Adrenal gland (tissue), 12 donors: ENCODE results near the gene HGS. TPM values are rescaled to one million over a fixed set of nuclear protein-coding genes. Genes with fewer than 3 reads are reported as not detected.

ENCODE experiments used
- DNase-seq, 7 donors: peaks; one replicate each; pipeline ENCODE4 v3.0.0-alpha.2; 2019 to 2020
- H3K27ac ChIP-seq, 5 donors: fragments of 200-600 bp; sonication (generic) in 4 of 5; 1 replicate in 3 of 5; 2 replicates in 2 of 5; pipeline versions ENCODE4 v1.5.1 to v1.8.0; 2016 to 2020; ENCODE audit warnings: mild to moderate bottlenecking in 1 of 5
- H3K27me3 ChIP-seq: fragments of 200-600 bp; 2 replicates; pipeline ENCODE4 v1.8.0; 2021
- H3K36me3 ChIP-seq, 2 donors: fragments of 200-600 bp; replicated peaks in 1 of 2; 1 replicate in 1 of 2; 2 replicates in 1 of 2; pipeline versions ENCODE4 v1.5.1 to v1.8.0; 2018 to 2022
- H3K4me1 ChIP-seq, 2 donors: fragments of 200-600 bp; replicated peaks in 1 of 2; 1 replicate in 1 of 2; 2 replicates in 1 of 2; pipeline versions ENCODE4 v1.5.1 to v1.8.0; 2018 to 2021
- H3K4me3 ChIP-seq, 4 donors: fragments of 200-600 bp; sonication (generic) in 3 of 4; one replicate each; pipeline ENCODE4 v1.5.1; 2016 to 2018
- H3K9me3 ChIP-seq, 3 donors: fragments of 200-600 bp; sonication (generic) in 1 of 3; replicated peaks in 1 of 3; 1 replicate in 2 of 3; 2 replicates in 1 of 3; pipeline versions ENCODE4 v1.5.1 to v1.8.0; 2016 to 2021
- CTCF ChIP-seq, 6 experiments: fragments of 450-650 bp in 4 of 6; fragments of 200-600 bp in 2 of 6; sonication (generic) in 1 of 6; IDR thresholded peaks; 1 replicate in 5 of 6; 2 replicates in 1 of 6; pipeline versions ENCODE4 v1.5.1 to v1.8.0; 2016 to 2021; ENCODE audit warnings: antibody characterized with exemption in 6 of 6, mild to moderate bottlenecking in 2 of 6, moderate library complexity in 1 of 6
- POLR2A ChIP-seq, 2 donors: fragments of 450-650 bp; IDR thresholded peaks; one replicate each; pipeline ENCODE4 v1.6.1; 2017; ENCODE audit warnings: antibody characterized with exemption in 2 of 2, mild to moderate bottlenecking in 2 of 2, moderate library complexity in 1 of 2
- WGBS, 4 donors: extraction: QIAGEN DNeasy Blood & Tissue Kit in 2 of 4; methylation state at CpG; one replicate each; pipeline versions ENCODE4 v1.1.5 to v1.1.7; 2013 to 2017; 5-methylcytosine and 5-hydroxymethylcytosine counted together
- intact Hi-C, 2 donors: fragments of 100-400 bp; cut with DNase I; formaldehyde crosslinking; loops; one replicate each; pipeline versions ENCODE4 v1.14.1 to v1.15.0; 2022 to 2023
- polyA plus RNA-seq, 3 donors: library from polyadenylated mRNA; stranded (reverse); fragments of 200-250 nt in 2 of 3; fragments of 350-450 nt in 1 of 3; fragmentation: Illumina TruSeq in 1 of 3; extraction: RNeasy Lipid Tissue Mini Kit (QIAGEN cat#74804) in 1 of 3; gene quantifications; one replicate each; pipeline ENCODE4 v1.2.3, GENCODE V29; 2013 to 2014
- total RNA-seq, 9 donors: library from RNA; depleted of rRNA in 4 of 9; stranded (reverse); fragments of >200 nt in 4 of 9; fragments of 120-200 nt in 1 of 9; fragmentation: NEBNext Ultra II Directional in 1 of 9; extraction: Animal tissue kit (Norgen Biotek cat#: 25700) in 1 of 9; gene quantifications; one replicate each; pipeline versions ENCODE4 v1.1.0 to v1.2.4, GENCODE V29; 2013 to 2023
- donor health status: healthy with polysubstance abuse.
- donor health status: Bipolar disorder and iron deficiency.
- donor health status: DM: yes; HTN: yes; CAD: no.
- donor health status: DM: no; HTN: no; CAD: no.
- donor health status: DM: no; HTN: no; CAD: no.
- donor health status: DM: yes; HTN: yes; CAD: no.

HGS gene
- total and polyA plus RNA-seq, 12 donors, result 51.7 to 384 (median 104) TPM

GRCh38 chr17:81651692-81652091, 32.1 kb upstream of the HGS start:
- Histone ChIP-seq H3K9me3 (no peaks in the 10 kb centered on the region), H3K4me3 (no peak overlapping the region), H3K36me3 (no peaks in the 10 kb centered on the region), H3K4me1 (no peaks in the 10 kb centered on the region), H3K27ac (peak overlapping the region in 1 of 5 donors; percentile 83), H3K27me3 (peaks cover 30% of the 10 kb centered on the region)
- intact Hi-C loops, result no loop called here
- DNase-seq, result peak; percentile 87 to 96 (median 95)
- 47 to 90% (median 52%) methylated on average over 6 to 10 of the region's 10 CpGs for WGBS, 4 donors
- TF ChIP-seq POLR2A (IDR thresholded peaks at IDR 0.05) (peak in 1 of 2 donors; percentile 30), CTCF (IDR thresholded peaks at IDR 0.05) (no peak)

- no peak for DNase-seq
- WGBS, 4 donors, result 40 to 55% (median 48%) methylated on average over 8 to 27 of the region's 27 CpGs
- intact Hi-C loops, result no loop called here
- no peak overlapping the region for H3K27ac ChIP-seq
- H3K4me1 ChIP-seq, result no peaks in the 10 kb centered on the region
- no peaks in the 10 kb centered on the region for H3K36me3 ChIP-seq
- H3K27me3 ChIP-seq, result peaks cover 22% of the 10 kb centered on the region
- H3K9me3 ChIP-seq, result no peaks in the 10 kb centered on the region
- H3K4me3 ChIP-seq, result no peak overlapping the region
- TF ChIP-seq POLR2A (IDR thresholded peaks at IDR 0.05) (no peak), CTCF (IDR thresholded peaks at IDR 0.05) (no peak)
Measured at GRCh38 chr17:81652906-81653771, 30.7 kb upstream of the HGS start.

- H3K4me3 ChIP-seq, result no peak overlapping the region
- no peak overlapping the region for H3K27ac ChIP-seq
- DNase-seq, result no peak
- no peaks in the 10 kb centered on the region for H3K4me1 ChIP-seq
- WGBS, 4 donors, result 50 to 90% (median 79%) methylated on average over 4 to 18 of the region's 18 CpGs
- TF ChIP-seq CTCF (IDR thresholded peaks at IDR 0.05), result no peak
- no peak for TF ChIP-seq POLR2A (IDR thresholded peaks at IDR 0.05)
- no peaks in the 10 kb centered on the region for H3K36me3 ChIP-seq
- intact Hi-C loops, result no loop called here
- H3K27me3 ChIP-seq, result no peaks in the 10 kb centered on the region
- no peaks in the 10 kb centered on the region for H3K9me3 ChIP-seq
Measured at GRCh38 chr17:81655378-81656117, 28.3 kb upstream of the HGS start.

- no peak for TF ChIP-seq CTCF (IDR thresholded peaks at IDR 0.05)
- TF ChIP-seq POLR2A (IDR thresholded peaks at IDR 0.05), result no peak
Measured at GRCh38 chr17:81656118-81656743, 27.6 kb upstream of the HGS start, which contains the start of gene PDE6G. TSS of gene PDE6G (minus strand) at chr17:81656542. CDS start at chr17:81653305, 3,237 bp downstream.

More at GRCh38 chr17:81656118-81656743, 27.6 kb upstream of the HGS start, which contains the start of gene PDE6G:
- WGBS, 4 donors, result 84 to 91% (median 85%) methylated on average over 8 to 15 of the region's 15 CpGs
- H3K9me3 ChIP-seq, result no peaks in the 10 kb centered on the region
- H3K27ac ChIP-seq, result no peak within 1 kb of the TSS
- no peaks in the 10 kb centered on the region for H3K27me3 ChIP-seq
- no peak within 1 kb of the TSS for H3K4me3 ChIP-seq
- H3K36me3 ChIP-seq, result no peaks in the 10 kb centered on the region
- no peak for DNase-seq
- no peaks in the 10 kb centered on the region for H3K4me1 ChIP-seq
- intact Hi-C loops, result no loop called here
